T follicular helper cell (primary cell): Measurements from ENCODE around the gene D2HGDH.
"Not testable (repeated sequence)": the region's sequence is repeated elsewhere in the genome, so short reads cannot be mapped to it uniquely, and the experiment has no call there.

Source experiments
- DNase-seq: peaks from one replicate; pipeline ENCODE4 v3.0.0-alpha.2; 2020; ENCODE audit warnings: low read depth

The D2HGDH gene

GRCh38 chr2:241794250-241794823 is 59.9 kb downstream of the D2HGDH start:
- no peak for DNase-seq

GRCh38 chr2:241795021-241795999 is 60.9 kb downstream of the D2HGDH start:
- no peak for DNase-seq

- DNase-seq: no peak
Observed at GRCh38 chr2:241796209-241796608, 61.8 kb downstream of the D2HGDH start.

GRCh38 chr2:241796610-241797138 is 62.2 kb downstream of the D2HGDH start:
- DNase-seq: no peak

- no peak for DNase-seq
Observed at GRCh38 chr2:241797441-241798080, 63.1 kb downstream of the D2HGDH start.

- DNase-seq: no peak
Observed at GRCh38 chr2:241798081-241798630, 63.7 kb downstream of the D2HGDH start.

GRCh38 chr2:241798631-241799521 is 64.4 kb downstream of the D2HGDH start:
- DNase-seq: no peak

GRCh38 chr2:241799522-241800197 is 65.2 kb downstream of the D2HGDH start:
- DNase-seq: no peak

- not testable (repeated sequence) for DNase-seq
Observed at GRCh38 chr2:241800198-241800903, 65.9 kb downstream of the D2HGDH start.

- DNase-seq: no peak
Observed at GRCh38 chr2:241801611-241802420, 67.4 kb downstream of the D2HGDH start.

GRCh38 chr2:241802421-241803318 is 68.2 kb downstream of the D2HGDH start:
- DNase-seq: no peak

GRCh38 chr2:241803387-241804325 is 69.2 kb downstream of the D2HGDH start:
- DNase-seq: no peak

GRCh38 chr2:241804326-241805229 is 70.1 kb downstream of the D2HGDH start:
- no peak for DNase-seq

GRCh38 chr2:241806217-241806616 is 71.8 kb downstream of the D2HGDH start:
- DNase-seq: not testable (repeated sequence)

GRCh38 chr2:241808051-241808720 is 73.8 kb downstream of the D2HGDH start:
- DNase-seq: no peak
